Mesenteric fat pad (tissue), 1 donor: Measurements from ENCODE around the gene TNNC1. TPM values are rescaled to one million over a fixed set of nuclear protein-coding genes. Genes with fewer than 3 reads are reported as not detected.

ENCODE experiments used
- DNase-seq: peaks from one replicate; pipeline ENCODE4 v3.0.0-alpha.2; 2020; ENCODE audit warnings: low spot score
- total RNA-seq: library from RNA; stranded (reverse); fragmentation: NEBNext Ultra II Directional; extraction: Animal tissue kit (Norgen Biotek cat#: 25700); gene quantifications from one replicate; pipeline ENCODE4 v1.2.1, GENCODE V29; 2021
- donor health status: DM: yes; HTN: yes; CAD: no.

TNNC1 gene
- total RNA-seq, 1 donor from 2014 or later: not detected

- DNase-seq: no peak
Observed at GRCh38 chr3:52484680-52485461, 31.0 kb upstream of the TNNC1 start.

GRCh38 chr3:52483577-52484381 is 29.9 kb upstream of the TNNC1 start:
- no peak for DNase-seq

- no peak for DNase-seq
Observed at GRCh38 chr3:52483081-52483480, 29.2 kb upstream of the TNNC1 start.

- no peak for DNase-seq
Observed at GRCh38 chr3:52481819-52482521, 28.1 kb upstream of the TNNC1 start.

GRCh38 chr3:52480768-52481715 is 27.2 kb upstream of the TNNC1 start:
- no peak for DNase-seq

GRCh38 chr3:52479877-52480575 is 26.2 kb upstream of the TNNC1 start:
- DNase-seq: no peak

GRCh38 chr3:52479037-52479876 is 25.4 kb upstream of the TNNC1 start:
- DNase-seq: no peak

GRCh38 chr3:52477796-52478095 is 23.9 kb upstream of the TNNC1 start:
- no peak for DNase-seq

GRCh38 chr3:52477076-52477795 is 23.4 kb upstream of the TNNC1 start:
- no peak for DNase-seq

- no peak for DNase-seq
Observed at GRCh38 chr3:52473026-52473425, 19.2 kb upstream of the TNNC1 start.

- DNase-seq: no peak
Observed at GRCh38 chr3:52472239-52473000, 18.6 kb upstream of the TNNC1 start.

- DNase-seq: no peak
Observed at GRCh38 chr3:52471371-52472238, 17.8 kb upstream of the TNNC1 start.

- DNase-seq: no peak
Observed at GRCh38 chr3:52470920-52471319, 17.1 kb upstream of the TNNC1 start.

GRCh38 chr3:52469001-52469400 is 15.2 kb upstream of the TNNC1 start:
- DNase-seq: no peak

GRCh38 chr3:52468336-52468735 is 14.5 kb upstream of the TNNC1 start:
- no peak for DNase-seq

- DNase-seq: no peak
Observed at GRCh38 chr3:52463416-52463815, 9.6 kb upstream of the TNNC1 start.

GRCh38 chr3:52461874-52462273 is 8.0 kb upstream of the TNNC1 start:
- no peak for DNase-seq
